Measurements from ENCODE around the gene VIL1. TPM values are rescaled to one million over a fixed set of nuclear protein-coding genes. Genes with fewer than 3 reads are reported as not detected.

The VIL1 gene
- total and polyA plus RNA-seq, 2 of the 13 experiments (the other 11 are each of a cell fraction or from before 2014, with no cell fraction given) = 287 to 301 TPM

DNA sequence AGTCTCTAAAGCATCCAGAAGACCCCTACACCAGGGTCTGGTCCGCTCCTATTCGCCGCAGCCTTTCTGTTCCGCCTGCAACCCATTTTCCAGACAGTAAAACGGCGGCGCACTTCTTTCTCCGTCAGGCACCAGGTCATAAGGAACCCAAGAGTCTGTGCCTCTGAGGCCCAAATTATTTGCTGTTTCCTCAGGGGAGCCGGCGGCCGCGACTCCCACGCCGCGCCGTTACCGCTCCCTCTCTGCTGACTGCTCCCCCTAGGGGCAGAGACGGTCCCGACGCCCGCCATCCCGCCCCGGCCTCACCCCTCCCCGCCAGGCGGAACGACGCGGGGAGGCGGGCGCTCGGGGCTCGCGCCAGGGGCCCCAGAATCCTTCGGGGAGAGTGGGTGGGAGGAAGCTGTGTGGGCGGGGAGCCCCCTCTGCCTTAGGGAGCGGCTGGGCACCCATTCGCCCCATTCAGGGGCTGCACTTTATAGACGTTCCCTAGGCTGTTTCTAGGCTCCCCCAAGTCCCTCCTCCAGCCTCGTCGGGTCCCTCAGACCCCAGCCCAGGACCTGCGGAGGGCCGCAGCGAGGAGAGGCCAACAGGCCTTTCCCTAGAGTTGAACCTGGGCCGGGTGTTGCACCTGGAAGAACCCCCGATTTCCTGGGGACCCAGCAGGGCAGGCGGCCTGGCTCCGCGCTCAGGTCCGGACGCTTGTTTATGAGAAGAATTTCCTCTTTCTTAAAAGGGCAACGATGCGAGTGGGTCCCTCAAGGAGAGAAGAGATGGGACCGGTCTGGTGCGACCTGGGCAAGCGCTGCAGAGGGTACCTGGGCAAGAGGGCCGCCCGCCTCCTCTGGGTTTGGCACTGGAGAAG, 22.9 kb upstream of the VIL1 start (continued):
- TF ChIP-seq TEAD2 (CRISPR knock-in tag; IDR thresholded peaks at IDR 0.05) (0 out of 2 replicates have a peak, but pooled peaks have one; percentile 47), DNMT3B (CRISPR knock-in tag; conservative IDR thresholded peaks at IDR 0.05) (no peak), AHR (CRISPR knock-in tag; IDR thresholded peaks at IDR 0.05) (no peak), ISX (CRISPR knock-in tag; conservative IDR thresholded peaks at IDR 0.05) (no peak), ATF1 (CRISPR knock-in tag; IDR thresholded peaks at IDR 0.05) (peak; percentile 46), ZNF20 (CRISPR knock-in tag; IDR thresholded peaks at IDR 0.05) (peak; percentile 88; the same call in 1 of the 2 replicates), CC2D1A (CRISPR knock-in tag; IDR thresholded peaks at IDR 0.05) (no peak), ZNF550 (CRISPR knock-in tag; IDR thresholded peaks at IDR 0.05; ENCODE audit: borderline replicate concordance) (no peak), SRSF4 (IDR thresholded peaks at IDR 0.05; ENCODE audit: low read depth, low read length, poor library complexity, severe bottlenecking) (no peak), ZNF605 (CRISPR knock-in tag; IDR thresholded peaks at IDR 0.05) (peak; percentile 93), XRCC5 (optimal IDR thresholded peaks at IDR 0.05; ENCODE audit: low read length) (peak; percentile 91), SIX1 (CRISPR knock-in tag; IDR thresholded peaks at IDR 0.05; ENCODE audit: borderline replicate concordance) (no peak), NR2F2 (IDR thresholded peaks at IDR 0.05; ENCODE audit: borderline replicate concordance, low read depth) (no peak), PHB2 (IDR thresholded peaks at IDR 0.05; ENCODE audit: partially characterized antibody) (no peak), ZSCAN12 (CRISPR knock-in tag; IDR thresholded peaks at IDR 0.05) (no peak), NCOA1 (CRISPR knock-in tag; IDR thresholded peaks at IDR 0.05) (peak; percentile 75; the same call in 1 of the 2 replicates), SRSF1 (optimal IDR thresholded peaks at IDR 0.05; ENCODE audit: low read depth, low read length) (peak; percentile 42), TAF1 (CRISPR knock-in tag; IDR thresholded peaks at IDR 0.05) (peak; percentile 83), MZF1 (CRISPR knock-in tag; IDR thresholded peaks at IDR 0.05; ENCODE audit: borderline replicate concordance) (peak; percentile 85), EEA1 (CRISPR knock-in tag; IDR thresholded peaks at IDR 0.05; ENCODE audit: borderline replicate concordance) (peak; percentile 72; the same call in 1 of the 2 replicates), WIZ (CRISPR knock-in tag; IDR thresholded peaks at IDR 0.05) (peak; percentile 94; the same call in 1 of the 2 replicates), PITX1 (CRISPR knock-in tag; IDR thresholded peaks at IDR 0.05) (peak; percentile 90), ZNF546 (CRISPR knock-in tag; conservative IDR thresholded peaks at IDR 0.05) (no peak), SMARCC2 (IDR thresholded peaks at IDR 0.05) (no peak)
- TF ChIP-seq, protein P1, sequence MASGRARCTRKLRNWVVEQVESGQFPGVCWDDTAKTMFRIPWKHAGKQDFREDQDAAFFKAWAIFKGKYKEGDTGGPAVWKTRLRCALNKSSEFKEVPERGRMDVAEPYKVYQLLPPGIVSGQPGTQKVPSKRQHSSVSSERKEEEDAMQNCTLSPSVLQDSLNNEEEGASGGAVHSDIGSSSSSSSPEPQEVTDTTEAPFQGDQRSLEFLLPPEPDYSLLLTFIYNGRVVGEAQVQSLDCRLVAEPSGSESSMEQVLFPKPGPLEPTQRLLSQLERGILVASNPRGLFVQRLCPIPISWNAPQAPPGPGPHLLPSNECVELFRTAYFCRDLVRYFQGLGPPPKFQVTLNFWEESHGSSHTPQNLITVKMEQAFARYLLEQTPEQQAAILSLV (CRISPR knock-in tag; IDR thresholded peaks at IDR 0.05; ENCODE audit: borderline replicate concordance) = peak; percentile 90
- TF ChIP-seq, protein P2, sequence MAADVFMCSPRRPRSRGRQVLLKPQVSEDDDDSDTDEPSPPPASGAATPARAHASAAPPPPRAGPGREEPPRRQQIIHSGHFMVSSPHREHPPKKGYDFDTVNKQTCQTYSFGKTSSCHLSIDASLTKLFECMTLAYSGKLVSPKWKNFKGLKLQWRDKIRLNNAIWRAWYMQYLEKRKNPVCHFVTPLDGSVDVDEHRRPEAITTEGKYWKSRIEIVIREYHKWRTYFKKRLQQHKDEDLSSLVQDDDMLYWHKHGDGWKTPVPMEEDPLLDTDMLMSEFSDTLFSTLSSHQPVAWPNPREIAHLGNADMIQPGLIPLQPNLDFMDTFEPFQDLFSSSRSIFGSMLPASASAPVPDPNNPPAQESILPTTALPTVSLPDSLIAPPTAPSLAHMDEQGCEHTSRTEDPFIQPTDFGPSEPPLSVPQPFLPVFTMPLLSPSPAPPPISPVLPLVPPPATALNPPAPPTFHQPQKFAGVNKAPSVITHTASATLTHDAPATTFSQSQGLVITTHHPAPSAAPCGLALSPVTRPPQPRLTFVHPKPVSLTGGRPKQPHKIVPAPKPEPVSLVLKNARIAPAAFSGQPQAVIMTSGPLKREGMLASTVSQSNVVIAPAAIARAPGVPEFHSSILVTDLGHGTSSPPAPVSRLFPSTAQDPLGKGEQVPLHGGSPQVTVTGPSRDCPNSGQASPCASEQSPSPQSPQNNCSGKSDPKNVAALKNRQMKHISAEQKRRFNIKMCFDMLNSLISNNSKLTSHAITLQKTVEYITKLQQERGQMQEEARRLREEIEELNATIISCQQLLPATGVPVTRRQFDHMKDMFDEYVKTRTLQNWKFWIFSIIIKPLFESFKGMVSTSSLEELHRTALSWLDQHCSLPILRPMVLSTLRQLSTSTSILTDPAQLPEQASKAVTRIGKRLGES (CRISPR knock-in tag; IDR thresholded peaks at IDR 0.05; ENCODE audit: borderline replicate concordance) = no peak
- TF ChIP-seq, protein P3, sequence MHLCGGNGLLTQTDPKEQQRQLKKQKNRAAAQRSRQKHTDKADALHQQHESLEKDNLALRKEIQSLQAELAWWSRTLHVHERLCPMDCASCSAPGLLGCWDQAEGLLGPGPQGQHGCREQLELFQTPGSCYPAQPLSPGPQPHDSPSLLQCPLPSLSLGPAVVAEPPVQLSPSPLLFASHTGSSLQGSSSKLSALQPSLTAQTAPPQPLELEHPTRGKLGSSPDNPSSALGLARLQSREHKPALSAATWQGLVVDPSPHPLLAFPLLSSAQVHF (CRISPR knock-in tag; IDR thresholded peaks at IDR 0.05) = no peak

Measured in HepG2 (cell line).